Caki2 (cell line): ENCODE measurements around the gene CT45A3. TPM values are rescaled to one million over a fixed set of nuclear protein-coding genes. Genes with fewer than 3 reads are reported as not detected.
"Not testable (repeated sequence)": the region's sequence is repeated elsewhere in the genome, so short reads cannot be mapped to it uniquely, and the experiment has no call there.

Source experiments
- DNase-seq: peaks from one replicate; pipeline ENCODE4 v3.0.0-alpha.2; 2015; ENCODE audit warnings: low read depth
- in situ Hi-C: cut with HindIII; loops from 2 replicates; pipeline ENCODE4 v1.10.0; 2016; ENCODE audit warnings: low sequenced_read_pairs, low pct_unique_long_range_greater_than_20kb, mixed read lengths
- total RNA-seq: library from RNA; depleted of rRNA; stranded (reverse); fragments of >200 nt; shearing (Covaris generic); gene quantifications from 2 replicates; pipeline ENCODE4 v1.2.3, GENCODE V29; 2014; ENCODE audit warnings: low replicate concordance; rRNA removed

CT45A3 gene
- not detected in 2 replicates for total RNA-seq

- DNase-seq, in situ Hi-C loops: not testable (repeated sequence)
Observed at GRCh38 chrX:135768091-135768490, at the start of gene CT45A3. TSS of gene CT45A3 (minus strand) at chrX:135768191. CDS start at chrX:135764444, 3,747 bp downstream.

- DNase-seq, in situ Hi-C loops: not testable (repeated sequence)
Observed at GRCh38 chrX:135802687-135803086, 34.7 kb upstream of the CT45A3 start, which contains the start of gene CT45A6. TSS of gene CT45A6 (minus strand) at chrX:135802787. CDS start at chrX:135798993, 3,794 bp downstream.

- in situ Hi-C loops, DNase-seq: not testable (repeated sequence)
Observed at GRCh38 chrX:135785403-135785802, 17.4 kb upstream of the CT45A3 start, which contains the start of gene CT45A5. TSS of gene CT45A5 (minus strand) at chrX:135785503. CDS start at chrX:135781729, 3,774 bp downstream.

- in situ Hi-C loops, DNase-seq: not testable (repeated sequence)
Observed at GRCh38 chrX:135744739-135745138, 23.3 kb downstream of the CT45A3 start.

- in situ Hi-C loops: no loop called here
- DNase-seq: no peak
Observed at GRCh38 chrX:135741192-135741715, 26.7 kb downstream of the CT45A3 start.

GRCh38 chrX:135740681-135741149 is 27.3 kb downstream of the CT45A3 start:
- DNase-seq: peak; percentile 31
- in situ Hi-C loops: no loop called here

- in situ Hi-C loops: no loop called here
- no peak for DNase-seq
Observed at GRCh38 chrX:135737366-135738071, 30.5 kb downstream of the CT45A3 start.

- in situ Hi-C loops, DNase-seq: not testable (repeated sequence)
Observed at GRCh38 chrX:135734666-135735065, 33.3 kb downstream of the CT45A3 start.

GRCh38 chrX:135713795-135714194 is 54.2 kb downstream of the CT45A3 start:
- in situ Hi-C loops: no loop called here
- no peak for DNase-seq

- in situ Hi-C loops, DNase-seq: not testable (repeated sequence)
Observed at GRCh38 chrX:135713183-135713689, 54.8 kb downstream of the CT45A3 start, which contains the start of gene CT45A1. TSS of gene CT45A1 (plus strand) at chrX:135713639. CDS start at chrX:135718941, 5,302 bp downstream.

Other genes starting within 250 kb of the CT45A3 start
- gene INTS6L, start 247.5 kb downstream of the CT45A3 start, total RNA-seq: 3.7 and 7.7 TPM in 2 replicates
- gene CT45A1, start 54.6 kb downstream of the CT45A3 start, total RNA-seq: not detected in 2 replicates
- gene CT45A5, start 17.3 kb upstream of the CT45A3 start, total RNA-seq: not detected in 2 replicates
- not detected in 2 replicates for gene CT45A6, start 34.6 kb upstream of the CT45A3 start, total RNA-seq
- gene CT45A2, start 51.8 kb upstream of the CT45A3 start, total RNA-seq: not detected in 2 replicates
- gene CT45A7, start 69.1 kb upstream of the CT45A3 start, total RNA-seq: not detected in 2 replicates
- gene CT45A8, start 86.3 kb upstream of the CT45A3 start, total RNA-seq: not detected in 2 replicates
- not detected in 2 replicates for gene CT45A9, start 103.6 kb upstream of the CT45A3 start, total RNA-seq
- gene CT45A10, start 125.3 kb upstream of the CT45A3 start, total RNA-seq: not detected in 2 replicates
- gene SAGE1, start 125.5 kb upstream of the CT45A3 start, total RNA-seq: not detected in 2 replicates
- 13.9 and 17.2 TPM in 2 replicates for gene MMGT1, start 205.8 kb upstream of the CT45A3 start, total RNA-seq
- gene SLC9A6, start 217.2 kb upstream of the CT45A3 start, total RNA-seq: 3.0 and 7.1 TPM in 2 replicates